ENCODE data around the gene SLC2A5.
"Not testable (repeated sequence)": the region's sequence is repeated elsewhere in the genome, so short reads cannot be mapped to it uniquely, and the experiment has no call there.

The SLC2A5 gene

GRCh38 chr1:9002215-9002560 is 67.2 kb downstream of the SLC2A5 start:
- not testable (repeated sequence) for DNase-seq

- not testable (repeated sequence) for DNase-seq
Measured at GRCh38 chr1:9001534-9002214, 67.8 kb downstream of the SLC2A5 start.

DNA sequence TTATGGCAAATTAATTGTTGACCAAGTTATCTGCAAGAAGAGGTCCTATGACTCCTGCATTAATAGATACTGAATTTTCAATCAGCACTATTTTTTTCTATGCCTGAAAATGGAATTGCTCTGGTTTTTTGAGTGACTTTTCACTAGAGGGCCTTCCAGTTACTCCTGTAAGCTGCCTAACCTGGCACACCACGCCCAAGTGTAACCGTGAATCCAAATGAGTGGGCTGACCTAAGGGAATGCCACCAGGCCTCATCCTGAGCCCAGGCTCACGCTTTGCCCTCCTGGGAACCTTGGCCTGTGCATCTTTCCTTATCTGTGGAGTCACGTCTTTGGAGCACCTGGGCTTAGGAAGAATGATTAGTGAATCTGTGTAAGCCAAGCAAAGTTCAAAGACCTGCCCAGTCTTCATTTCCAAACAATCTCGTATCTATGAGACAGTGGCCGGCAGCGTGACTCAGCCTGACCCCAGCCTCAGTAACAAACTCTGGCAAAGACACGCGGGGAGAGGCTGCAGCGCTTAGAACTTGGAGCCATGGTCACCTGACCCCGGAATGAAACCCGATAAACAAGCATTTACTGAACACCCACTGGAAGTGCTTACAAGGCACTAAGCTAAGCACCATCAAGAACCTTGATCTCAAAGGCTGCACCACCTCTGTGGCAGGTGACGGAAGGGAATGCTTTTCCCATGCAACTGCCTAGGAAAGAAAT is 75.3 kb downstream of the SLC2A5 start:
- DNase-seq, result not testable (repeated sequence)

GRCh38 chr1:8992936-8993687 is 76.3 kb downstream of the SLC2A5 start:
- DNase-seq, result no peak

DNA sequence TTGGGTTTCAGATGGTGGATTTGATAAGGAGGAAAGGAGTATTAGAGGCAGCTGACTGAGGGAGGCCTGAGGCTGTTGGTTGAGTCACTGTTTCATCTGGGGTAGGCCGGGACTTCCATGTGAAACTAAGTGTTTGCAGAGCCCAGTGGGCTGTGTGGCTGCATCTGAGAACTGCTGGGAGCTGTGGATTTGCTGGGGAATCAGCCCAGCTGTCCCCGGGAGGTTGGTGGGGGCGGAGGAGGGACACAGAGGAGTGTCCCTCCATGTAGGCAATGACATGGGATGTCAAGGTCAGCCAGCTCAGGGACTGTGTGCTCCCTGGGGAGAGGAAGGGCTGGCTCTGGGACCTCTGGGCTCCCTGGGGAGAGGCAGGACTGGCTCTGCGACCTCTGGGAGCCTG is 79.6 kb downstream of the SLC2A5 start:
- no peak for DNase-seq

GRCh38 chr1:8989061-8989460 is 80.4 kb downstream of the SLC2A5 start:
- DNase-seq, result no peak

DNA sequence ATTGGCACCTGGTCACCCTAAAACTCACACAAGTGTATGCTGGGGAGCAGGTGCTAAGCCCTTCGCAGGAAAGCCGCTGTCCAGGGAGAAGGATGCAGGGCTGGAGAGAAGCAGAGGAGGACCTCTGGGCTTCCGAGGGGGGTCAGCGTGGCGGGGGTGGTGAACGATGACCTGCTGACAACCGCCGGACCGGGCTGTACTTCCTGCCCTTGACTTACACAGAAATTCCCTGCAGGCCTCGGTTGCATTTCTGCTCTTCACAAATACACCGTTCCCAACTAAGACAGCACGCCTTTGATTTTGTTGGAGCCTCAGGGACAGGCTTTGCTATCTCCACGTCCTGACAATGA is 80.8 kb downstream of the SLC2A5 start:
- no peak for DNase-seq

- DNase-seq, result no peak
Measured at GRCh38 chr1:8987881-8988617, 81.4 kb downstream of the SLC2A5 start.

- no peak for DNase-seq
Measured at GRCh38 chr1:8986814-8987190, 82.6 kb downstream of the SLC2A5 start.

DNA sequence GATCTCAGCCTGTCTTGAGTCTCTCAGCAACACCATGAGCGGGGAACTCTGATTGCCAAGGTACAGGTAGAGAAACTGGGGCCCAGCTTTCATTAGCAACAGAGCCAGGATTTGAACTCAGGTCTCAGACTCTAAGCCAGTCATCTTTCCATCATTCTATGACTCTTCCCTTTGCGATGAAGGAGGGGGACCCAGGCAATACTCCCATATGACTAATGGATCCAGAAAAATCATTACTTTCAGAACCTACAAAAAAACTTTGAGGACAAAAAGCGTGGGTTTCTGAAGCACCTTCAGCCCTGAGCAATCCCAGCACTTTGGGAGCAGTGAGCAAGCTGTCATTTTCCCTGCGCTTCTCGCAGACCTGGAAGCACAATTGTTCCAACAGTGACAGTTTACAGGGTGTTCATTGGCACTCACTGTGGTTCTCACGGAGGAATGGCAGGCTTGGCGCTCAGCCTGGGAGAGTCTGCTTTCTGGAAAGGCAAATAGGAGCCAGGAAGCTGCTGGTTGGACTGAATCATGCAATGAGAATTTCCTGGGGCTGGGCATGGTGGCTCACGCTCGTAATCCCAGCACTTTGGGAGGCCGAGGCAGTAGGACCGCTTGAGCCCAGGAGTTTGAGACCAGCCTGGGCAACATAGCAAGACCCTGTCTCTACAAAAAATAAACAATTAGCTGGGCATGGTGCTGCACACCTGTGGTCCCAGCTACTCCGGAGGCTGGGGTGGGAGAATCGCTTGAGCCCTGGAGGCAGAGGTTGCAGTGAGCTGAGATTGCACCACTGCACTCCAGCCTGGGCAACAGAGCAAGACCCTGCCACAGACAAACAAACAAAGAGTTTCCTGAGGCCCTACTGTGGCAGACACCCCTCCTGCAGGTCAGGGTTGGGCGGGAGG is 83.3 kb downstream of the SLC2A5 start:
- DNase-seq, result no peak

Data from NCI-H187 (cell line).